DMS79 (cell line): ENCODE measurements around the gene ATP23.
A peak's percentile ranks its signal among the peaks of the same experiment; 100 is the strongest.

Experiments used
- DNase-seq: peaks from one replicate; lab custom pipeline; 2025; lab: John Stamatoyannopoulos, UW

Gene ATP23

DNA sequence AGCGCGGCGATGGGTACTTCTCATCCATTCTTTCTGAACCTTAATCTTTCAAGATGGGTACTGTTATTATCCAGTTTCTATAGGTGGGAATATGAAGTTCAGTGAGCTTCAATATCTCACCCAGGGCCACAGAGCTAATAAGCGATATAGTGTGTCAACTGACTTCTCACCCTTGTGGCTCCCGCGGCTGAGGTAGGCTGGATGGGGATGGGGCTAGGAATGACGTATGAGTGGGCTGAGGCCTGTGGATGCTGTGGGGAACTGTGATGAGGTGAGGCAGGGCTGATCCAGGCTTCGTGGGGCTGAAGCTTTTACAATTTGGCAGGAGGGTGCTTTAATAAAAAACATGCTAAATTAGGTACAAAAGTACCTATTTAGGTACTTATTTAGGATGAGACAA is 32.9 kb upstream of the ATP23 start:
- no peak for DNase-seq

DNA sequence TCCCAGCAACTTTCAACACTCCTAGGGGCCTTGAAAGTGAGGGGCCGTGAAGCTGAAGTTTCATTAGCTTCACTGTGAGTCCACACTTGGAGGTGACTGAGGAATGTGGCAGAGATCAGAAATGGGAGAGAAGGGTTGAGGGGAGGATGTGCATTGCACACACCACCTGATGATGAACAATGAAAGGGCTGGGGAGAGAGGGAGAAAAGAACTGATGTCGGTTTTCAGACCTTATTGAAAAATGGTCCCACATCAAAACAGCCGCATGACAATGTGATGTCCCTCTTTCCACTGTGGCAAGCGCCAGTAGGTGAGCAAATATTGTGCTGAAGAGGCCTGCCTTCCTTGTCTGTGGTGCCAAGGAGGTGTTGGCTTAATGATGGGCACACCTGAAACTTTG is 32.3 kb upstream of the ATP23 start:
- no peak for DNase-seq

DNA sequence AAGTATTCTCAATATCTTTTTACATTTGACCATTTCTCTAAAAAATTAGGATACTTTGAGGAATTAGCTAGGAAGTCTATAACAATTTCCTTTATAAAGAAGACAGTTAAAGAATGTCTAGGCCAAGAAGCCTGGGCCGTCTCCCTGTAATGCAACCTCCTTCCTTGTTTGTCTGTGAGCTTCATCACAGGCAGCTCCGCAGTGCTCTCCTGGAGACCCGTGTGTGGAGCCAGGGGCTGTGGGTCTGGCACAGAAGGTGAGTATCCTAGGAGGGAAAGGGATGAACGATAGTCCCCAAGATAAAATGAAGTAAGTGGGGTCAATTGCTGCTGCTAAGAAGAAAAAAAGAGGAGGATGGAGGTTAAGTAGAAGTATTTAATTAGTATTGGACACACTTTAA is 31.8 kb upstream of the ATP23 start:
- no peak for DNase-seq

DNA sequence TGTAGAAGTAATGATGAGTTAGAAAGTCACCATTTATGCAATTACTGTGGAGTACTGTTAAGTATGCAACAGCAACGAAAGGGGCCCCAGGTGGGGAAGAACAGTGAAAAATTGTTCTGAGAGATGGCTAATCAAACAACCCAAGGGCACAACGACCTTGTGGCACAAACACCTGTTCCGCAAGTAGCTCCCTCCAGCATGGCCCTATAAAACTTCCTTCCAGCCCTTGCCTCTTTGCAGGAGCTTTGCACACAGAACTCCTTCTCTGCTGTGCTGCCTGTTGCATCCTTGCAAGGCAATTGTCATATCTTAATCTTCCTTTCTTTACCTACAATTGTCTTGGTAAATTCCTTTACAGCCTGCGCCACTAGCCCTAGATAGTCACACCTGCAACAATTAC is 23.2 kb upstream of the ATP23 start:
- DNase-seq: no peak

DNA sequence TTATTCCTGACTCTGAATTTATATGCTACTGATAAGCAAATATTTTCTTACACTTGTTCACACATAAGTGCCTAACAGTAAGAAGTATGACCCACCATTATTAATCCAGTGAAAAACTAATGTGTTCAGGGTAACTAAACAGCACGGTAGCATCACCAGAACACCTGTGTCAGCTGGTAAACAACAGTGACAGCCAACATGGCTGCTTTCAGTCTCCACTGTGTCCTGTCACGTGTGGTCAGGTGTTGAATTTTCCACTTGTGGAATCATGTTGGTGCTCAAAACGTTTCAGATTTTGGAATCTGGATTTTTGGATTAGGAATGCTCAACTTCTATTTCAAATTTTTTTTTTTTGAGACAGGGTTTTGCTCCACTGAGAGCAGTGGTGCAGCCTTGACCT is 14.3 kb upstream of the ATP23 start:
- no peak for DNase-seq

DNA sequence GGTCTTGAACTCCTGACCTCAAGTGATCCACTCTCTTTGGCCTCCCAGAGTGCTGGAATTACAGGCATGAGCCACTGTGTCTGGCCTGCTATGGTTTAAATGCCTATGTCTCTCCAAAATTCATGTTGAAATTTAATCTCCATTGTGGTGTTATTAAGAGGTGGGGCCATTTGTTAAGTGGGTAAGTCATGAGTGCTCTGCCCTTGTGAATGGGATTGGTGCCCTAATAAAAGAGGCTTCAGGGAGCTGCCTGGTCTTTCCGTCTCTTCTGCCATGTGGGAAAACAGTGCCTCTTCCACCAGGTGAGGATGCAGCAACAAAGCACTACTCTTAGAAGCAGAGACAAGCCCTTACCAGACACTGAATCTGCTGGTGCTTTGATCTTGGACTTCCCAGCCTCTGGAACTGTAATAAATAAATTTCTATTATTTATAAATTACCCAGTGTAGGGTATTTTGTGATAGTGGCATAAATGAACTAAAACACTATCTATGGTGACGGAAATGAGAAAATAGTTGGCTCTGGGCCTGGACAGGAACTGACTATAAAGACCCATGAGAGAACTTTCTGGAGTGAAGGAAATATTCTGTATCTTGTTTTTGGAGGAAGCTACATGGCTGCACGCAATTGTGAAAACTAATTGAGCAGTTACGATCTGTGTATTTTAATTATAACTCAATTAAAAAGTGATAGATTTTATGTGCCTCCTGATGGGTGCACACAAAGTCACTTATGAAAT is 12.1 kb upstream of the ATP23 start:
- no peak for DNase-seq

DNA sequence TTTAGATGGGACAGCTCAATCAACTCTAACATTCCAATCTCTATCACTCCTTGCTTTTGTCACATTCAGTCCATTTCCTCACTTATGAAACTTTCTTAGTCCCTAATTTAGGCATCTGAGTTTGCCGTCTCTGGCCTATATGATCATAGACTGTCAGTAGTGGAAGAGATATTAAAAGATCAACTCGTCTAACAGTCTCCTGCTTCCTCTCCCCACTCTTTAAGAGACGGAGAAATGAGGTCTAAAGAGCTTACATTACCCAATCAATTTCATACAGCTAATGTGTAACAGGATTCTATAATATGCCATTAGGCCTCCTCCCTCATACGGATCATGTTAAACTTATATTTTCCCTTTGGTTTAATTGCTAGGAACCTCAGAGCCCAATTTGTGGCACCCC is 6.5 kb upstream of the ATP23 start:
- DNase-seq: no peak

DNA sequence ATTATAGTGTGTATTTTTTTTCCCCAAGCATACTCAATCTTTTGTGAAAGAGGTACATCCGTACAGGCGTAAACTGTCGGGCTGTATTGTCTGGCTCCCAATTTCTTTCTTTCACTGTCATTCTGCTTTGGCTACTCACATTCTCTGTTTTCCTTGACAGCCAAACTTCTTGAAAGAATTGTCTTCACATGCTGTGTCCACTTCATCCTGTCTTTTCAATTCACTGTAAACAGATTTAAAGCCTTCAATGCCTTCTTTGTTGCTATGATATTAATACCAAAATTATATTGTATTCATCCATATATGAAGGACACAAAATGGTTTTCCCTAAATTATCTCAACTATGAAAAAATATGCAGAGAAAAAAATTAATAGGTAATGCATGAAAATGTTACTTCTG is 6.0 kb upstream of the ATP23 start:
- no peak for DNase-seq

DNA sequence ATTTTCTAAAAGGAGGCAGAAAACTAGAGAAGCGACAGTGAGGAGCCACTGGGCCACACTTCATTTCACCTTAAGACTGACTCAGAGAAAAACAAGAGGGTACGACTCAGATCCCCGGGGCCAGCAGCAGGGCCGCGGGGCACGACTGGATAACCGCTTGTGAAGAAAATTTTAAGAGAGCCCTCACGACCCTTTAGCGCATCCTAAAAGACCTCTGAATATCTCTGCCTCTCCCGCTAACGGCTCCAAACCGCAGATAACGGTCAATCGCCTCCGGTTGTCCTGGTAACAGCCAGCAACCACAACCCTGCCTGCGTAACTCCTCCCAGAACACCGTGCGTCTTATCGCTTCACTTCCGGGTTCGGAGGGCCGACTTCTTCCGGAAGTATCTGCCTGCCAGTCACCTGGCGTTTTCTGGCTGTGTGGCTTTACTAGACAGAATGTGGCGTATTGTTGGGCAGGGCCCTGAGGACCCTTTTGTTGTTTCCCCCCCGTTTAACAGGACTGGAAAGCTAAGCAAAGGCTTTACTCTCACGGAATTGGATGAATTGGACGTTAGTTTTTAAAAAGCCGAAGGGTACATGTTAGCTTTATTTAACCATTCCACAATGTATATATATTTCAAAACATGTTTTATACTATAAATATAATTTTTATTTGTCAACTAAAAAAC is 5.4 kb upstream of the ATP23 start:
- peak; percentile 86 for DNase-seq

DNA sequence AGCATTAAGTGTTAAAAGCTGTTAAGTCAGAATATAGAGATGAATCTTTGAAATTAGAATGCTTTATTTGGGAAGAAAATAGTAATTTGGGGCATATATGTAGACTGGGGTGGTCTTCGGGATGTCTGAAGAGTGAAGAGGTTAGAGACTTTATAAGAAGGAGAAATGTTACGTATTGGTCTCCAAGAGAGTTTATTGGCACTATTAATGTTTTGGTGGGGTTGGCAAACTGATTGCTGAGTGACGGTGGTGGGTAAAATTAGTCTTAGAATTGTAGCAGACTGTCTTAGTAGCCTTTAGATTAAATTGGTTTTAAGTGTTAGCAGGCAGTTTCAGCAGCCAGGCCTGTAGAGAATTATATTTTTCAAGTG is 4.9 kb upstream of the ATP23 start:
- no peak for DNase-seq

DNA sequence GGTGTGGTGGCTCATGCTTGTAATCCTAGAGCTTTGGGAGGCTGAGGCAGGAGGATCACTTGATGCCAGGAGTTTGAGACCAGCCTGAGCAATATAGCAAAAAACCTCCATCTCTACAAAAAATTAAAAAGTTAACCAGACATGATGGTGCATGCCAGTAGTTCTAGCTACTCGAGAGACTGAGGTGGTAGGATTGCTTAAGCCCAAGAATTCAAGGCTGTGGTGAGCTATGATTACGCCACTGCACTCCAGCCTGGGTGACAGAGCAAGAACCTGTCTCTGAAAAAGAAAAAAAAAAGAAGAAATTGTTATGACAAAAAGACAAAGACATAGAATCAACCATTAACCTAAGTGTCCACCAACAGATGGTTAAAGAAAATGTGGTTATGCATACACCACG is 2.1 kb upstream of the ATP23 start:
- no peak for DNase-seq

DNA sequence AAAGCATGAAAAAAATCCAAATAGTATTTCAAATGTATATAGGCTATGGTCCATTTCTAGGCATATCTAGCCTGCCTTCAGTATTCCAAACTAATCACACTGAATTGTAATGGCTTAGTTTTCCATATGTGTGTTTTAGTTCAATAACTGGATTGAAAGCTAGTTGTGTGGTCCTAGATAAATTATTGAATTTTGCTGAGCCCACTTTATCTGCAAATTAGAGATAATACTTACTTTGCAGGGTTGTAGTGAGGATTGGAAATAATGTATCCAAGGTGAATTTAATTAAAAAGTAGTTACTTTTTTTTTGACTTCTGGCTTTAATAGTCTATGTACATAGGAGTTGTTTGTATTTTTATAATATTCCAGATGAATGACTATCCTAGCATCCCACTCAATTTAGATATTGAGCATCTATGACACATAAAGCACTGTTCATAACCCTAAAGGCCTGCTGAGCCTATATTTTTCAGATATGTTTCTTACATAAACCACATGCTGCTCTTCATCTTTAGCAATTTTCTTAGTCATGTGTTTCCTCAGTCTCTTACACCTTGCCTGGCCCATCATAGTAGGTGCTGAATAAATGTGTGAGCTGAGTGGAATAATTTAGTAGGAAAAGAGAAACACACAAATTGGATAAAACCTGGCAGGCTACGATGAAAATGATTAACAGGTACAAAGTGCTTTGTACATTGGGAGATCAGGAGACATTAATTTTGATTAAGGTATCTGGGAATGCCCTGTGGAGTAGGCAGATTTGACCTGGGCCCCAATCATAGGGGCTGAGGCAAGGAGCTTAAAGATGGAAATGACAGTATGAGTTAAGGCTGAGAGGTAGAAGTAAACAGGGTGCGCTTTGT is 1.1 kb upstream of the ATP23 start:
- DNase-seq: no peak

DNA sequence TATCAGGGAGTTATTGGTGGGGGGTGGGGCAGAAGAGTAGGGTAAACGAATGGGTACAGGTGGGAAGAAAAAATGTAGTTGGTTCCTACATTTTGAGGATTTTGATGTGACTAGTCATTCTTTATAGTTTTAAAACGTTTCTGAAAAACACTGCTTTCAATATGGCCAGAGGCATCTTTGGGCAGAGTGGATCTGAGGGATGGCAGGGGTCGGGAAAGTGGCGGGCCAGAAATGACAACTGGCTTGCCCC is 527 bp upstream of the ATP23 start:
- DNase-seq: no peak

DNA sequence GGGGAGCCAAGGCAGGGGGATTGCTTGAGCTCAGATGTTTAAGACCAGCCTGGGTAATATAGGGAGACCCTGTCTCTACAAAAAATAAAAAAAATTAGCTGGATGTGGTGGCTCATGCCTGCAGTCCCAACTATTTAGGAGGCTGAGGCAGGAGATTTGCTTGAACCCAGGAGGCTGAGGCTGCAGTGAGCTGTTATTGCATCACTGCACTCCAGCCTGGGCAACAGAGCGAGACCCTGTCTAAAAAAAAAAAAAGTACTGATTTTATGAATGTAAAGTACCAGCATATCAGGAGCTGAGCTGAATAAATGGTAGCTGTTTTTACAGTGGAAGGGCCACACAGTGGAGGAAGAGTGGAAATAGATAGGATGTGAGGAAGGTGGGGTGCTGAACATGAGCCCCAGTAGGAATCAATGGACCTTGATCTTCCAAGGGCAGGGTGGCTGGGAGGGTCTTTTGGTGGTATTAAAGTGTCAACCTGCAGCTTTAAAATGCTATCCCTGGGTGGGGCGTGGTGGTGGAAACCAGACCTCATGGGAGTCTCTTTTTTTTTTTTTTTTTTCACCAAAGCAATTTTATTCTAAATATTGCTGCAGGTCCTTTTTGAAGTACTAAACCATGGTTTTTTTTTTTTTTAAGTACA is 2.2 kb downstream of the ATP23 start:
- DNase-seq: no peak

DNA sequence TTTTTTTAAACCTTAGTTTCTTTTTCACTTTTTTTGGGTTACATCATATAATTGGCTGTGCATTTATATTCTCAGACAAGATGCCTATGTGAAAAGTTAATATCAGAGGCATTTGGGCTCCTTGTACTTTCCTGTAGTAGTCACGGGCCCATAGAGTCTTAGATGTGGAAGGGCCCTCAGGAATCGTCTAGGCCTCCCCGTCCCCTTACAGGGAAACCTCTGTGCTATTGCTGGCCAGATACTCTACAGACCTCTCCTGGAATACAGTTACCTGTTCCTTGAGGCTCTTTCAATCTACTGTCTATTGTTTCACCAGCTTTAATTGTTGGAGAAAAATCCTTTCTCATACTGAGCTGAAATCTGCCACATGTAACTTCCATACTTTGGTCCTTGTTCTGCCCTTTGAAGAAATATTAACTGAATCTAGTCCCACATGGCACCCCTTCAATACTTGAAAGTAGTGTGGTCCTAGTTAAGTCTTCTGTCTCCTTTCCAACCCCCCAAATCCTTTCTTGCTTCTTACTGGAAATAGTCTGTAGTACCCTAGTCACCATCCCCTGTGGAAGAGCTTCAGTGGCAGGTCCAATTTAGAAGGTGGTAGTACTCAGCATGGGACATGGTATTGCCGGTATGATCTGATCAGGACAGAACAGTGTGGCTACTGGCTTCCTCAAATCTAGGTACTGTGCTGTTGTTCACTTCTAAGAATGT is 3.1 kb downstream of the ATP23 start:
- DNase-seq: no peak

DNA sequence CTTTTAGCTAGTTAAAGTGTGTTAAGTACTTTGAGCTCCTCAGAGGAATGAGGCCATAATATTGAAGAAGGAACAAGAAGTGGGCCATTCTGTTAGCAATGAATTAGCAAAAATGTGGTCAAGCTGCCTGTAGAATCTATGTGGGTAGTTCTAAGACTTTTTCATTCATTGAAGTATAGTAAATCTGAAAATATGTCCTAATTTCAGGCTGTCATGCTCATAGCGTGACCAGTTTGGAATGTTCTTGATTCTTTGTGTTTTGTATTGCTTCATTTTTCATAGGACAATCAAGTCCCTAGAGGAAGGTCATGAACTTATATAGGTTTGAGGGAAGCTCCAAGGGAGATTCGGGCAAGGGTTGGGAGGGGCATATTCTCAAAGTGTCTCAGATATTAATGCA is 11.4 kb downstream of the ATP23 start:
- DNase-seq: no peak

DNA sequence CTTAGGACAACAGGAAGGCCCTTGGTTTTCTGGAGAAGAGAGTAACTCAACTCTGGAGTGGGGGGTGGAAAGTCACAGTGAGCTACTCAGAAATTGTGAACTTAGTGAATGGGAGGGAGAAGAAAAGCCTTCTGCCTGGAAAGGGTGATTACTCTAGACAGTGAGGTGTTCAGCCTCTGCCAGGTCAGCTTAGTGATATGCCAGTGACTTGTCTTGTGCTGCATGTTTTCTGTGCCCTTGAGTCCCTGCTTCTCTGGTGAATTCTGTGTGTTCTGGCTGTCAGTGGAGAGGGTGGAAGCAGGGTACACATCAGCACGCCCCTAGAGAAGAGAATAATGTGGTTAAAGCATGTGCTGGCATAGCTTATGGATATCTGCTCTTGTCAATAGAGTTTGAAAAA is 13.4 kb downstream of the ATP23 start:
- DNase-seq: no peak

DNA sequence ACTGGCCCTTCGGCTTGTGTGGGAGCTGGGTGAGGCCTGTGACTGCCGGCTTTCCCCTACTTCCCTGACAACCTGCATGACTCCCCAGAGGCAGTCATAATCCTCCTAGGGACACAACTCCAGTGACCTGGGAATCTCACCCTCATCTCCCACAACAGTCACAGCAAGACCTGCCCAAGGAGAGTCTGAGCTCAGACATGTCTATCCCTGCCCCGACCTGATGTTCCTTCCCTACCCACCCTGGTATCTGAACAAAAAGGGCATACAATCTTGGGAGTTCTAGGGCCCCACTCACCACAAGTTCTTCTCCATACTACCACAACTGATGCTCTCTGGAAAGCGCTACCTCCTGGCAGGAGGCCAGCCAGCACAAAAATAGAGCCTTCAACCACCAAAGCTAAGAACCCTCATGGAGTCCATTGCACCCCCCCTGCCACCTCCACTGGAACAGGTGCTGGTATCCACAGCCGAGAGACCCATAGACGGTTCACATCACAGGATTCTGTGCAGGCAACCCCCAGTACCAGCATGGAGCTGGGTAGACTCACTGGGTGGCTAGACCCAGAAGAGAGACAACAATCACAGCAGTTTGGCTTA is 16.8 kb downstream of the ATP23 start:
- no peak for DNase-seq

DNA sequence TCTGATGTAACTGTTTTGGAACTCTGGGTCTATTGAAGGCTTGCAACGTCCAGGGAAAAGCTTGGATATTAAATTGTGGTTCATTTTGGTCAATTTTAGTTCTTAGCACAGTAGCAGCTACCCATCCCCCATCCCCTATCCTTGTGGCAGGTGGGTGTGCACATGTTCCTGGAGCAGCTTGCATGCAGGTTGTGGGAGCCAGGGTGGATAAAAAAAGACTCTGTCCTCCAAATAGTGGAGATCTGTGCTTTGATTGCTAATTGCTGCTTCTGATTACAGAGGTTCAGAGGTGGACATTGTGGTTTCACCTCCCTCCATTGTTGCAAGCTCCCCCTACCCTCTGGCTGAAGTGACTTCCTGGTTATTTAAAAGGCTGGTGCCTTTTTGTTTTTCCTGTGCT is 23.1 kb downstream of the ATP23 start:
- no peak for DNase-seq

DNA sequence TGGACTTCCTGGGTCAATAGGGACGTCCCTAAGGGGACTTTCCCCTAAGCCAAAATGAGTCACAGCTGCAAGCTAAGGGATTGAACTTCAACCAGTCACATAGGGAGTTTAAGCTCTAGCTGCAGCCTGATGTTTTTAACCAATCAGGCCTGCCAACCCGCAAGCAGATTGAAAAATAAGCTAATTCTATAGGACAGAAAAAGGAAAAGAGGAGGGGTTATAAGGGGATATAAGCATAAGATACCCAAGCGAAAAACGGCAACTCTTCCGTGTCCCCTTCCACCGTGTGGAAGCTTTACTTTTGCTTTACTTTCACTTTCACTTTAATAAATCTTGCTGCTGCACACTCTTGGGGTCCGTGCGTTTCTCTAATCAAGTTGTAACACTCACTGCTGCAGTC is 24.4 kb downstream of the ATP23 start:
- DNase-seq: peak; percentile 29

DNA sequence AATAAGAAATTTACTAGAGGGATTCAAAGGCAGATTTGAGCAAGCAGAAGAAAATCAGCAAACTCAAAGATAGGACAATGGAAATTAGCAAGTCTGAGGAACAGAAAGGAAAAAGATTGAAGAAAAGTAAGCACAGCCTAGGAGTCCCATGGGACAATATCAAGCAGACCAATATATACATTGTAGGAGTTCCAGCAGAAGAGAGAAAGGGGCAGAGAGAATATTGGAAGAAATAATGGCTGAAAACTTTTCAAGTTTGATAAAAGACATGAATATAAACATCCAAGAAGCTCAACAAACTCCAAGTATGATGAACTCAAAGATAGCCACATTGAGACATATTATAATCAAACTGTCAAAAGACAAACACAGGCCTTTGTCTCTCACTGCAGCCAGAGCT is 25.2 kb downstream of the ATP23 start:
- no peak for DNase-seq
